ENCODE data around the gene SORL1-AS1.

The SORL1-AS1 gene

GRCh38 chr11:121474680-121475079, 21.9 kb upstream of the SORL1-AS1 start:
- DNase-seq (ENCODE audit: low read depth, low spot score) (no peak), FAIRE-seq (no peak)
- TF ChIP-seq CTCF (IDR thresholded peaks at IDR 0.05; ENCODE audit: extremely low read depth in 1 of 2, insufficient read depth in 1 of 2, low read depth in 1 of 2, low read length in 2 of 2) = no peak
- no peak for TF ChIP-seq MAX (IDR thresholded peaks at IDR 0.05; ENCODE audit: insufficient read depth, insufficient read length)
- no peak for TF ChIP-seq EZH2 (IDR thresholded peaks at IDR 0.05; ENCODE audit: borderline replicate concordance, low read depth, low read length, severe bottlenecking)
- TF ChIP-seq JUN (IDR thresholded peaks at IDR 0.05; ENCODE audit: borderline replicate concordance, insufficient read depth, insufficient read length, low read depth) = no peak
- TF ChIP-seq GATA2 (IDR thresholded peaks at IDR 0.05; ENCODE audit: insufficient read depth, insufficient read length, low read depth, low read length) = no peak
- no peak for TF ChIP-seq POLR2AphosphoS5 (IDR thresholded peaks at IDR 0.05; ENCODE audit: insufficient read depth, low read depth, low read length)
- TF ChIP-seq POLR2A (IDR thresholded peaks at IDR 0.05; ENCODE audit: low read depth, low read length) = no peak
- TF ChIP-seq MYC (IDR thresholded peaks at IDR 0.05; ENCODE audit: low read depth, low read length) = no peak
- no peak for TF ChIP-seq FOS (IDR thresholded peaks at IDR 0.05; ENCODE audit: borderline replicate concordance, insufficient read depth, low read length)
- Histone ChIP-seq H4K20me1 (replicated peaks; ENCODE audit: control insufficient read depth, extremely low read depth, insufficient read depth, low read length) (no peaks in the 10 kb centered on the region), H3K4me2 (ENCODE audit: insufficient read depth, low read length) (no peak overlapping the region), H3K36me3 (ENCODE audit: control insufficient read depth in 2 of 2, extremely low read depth in 1 of 2, insufficient read depth in 2 of 2, low read length in 2 of 2) (no peaks in the 10 kb centered on the region), H3K9ac (replicated peaks; ENCODE audit: extremely low read depth, insufficient read depth, low read length) (no peak overlapping the region), H3K4me1 (ENCODE audit: control insufficient read depth, extremely low read depth, insufficient read depth, low read length) (no peaks in the 10 kb centered on the region), H2AFZ (ENCODE audit: low read depth, low read length) (no peak overlapping the region), H3K4me3 (replicated peaks in 1 of 3; ENCODE audit: insufficient read depth in 1 of 3, low read depth in 1 of 3, low read length in 3 of 3) (no peak overlapping the region), H3K27ac (ENCODE audit: insufficient read depth, low read depth, low read length) (no peak overlapping the region), H3K79me2 (ENCODE audit: control insufficient read depth, insufficient read depth, low read length) (no peaks in the 10 kb centered on the region), H3K9me3 (replicated peaks; ENCODE audit: control insufficient read depth, insufficient read depth, low read length) (no peaks in the 10 kb centered on the region), H3K9me1 (replicated peaks; ENCODE audit: control insufficient read depth, extremely low read depth, insufficient read depth, low read length) (no peaks in the 10 kb centered on the region), H3K27me3 (ENCODE audit: control insufficient read depth in 2 of 2, insufficient read depth in 2 of 2, low read length in 2 of 2) (peaks cover 0 to 3% of the 10 kb centered on the region in 2 experiments)
- BruUV-seq (replicated peaks) = no TSS peak
- POLR2A ChIA-PET = no interaction called here
- dilution Hi-C loops (cut with MboI; ENCODE audit: extremely low pct_ligation_motif_present, low sequenced_read_pairs) = no loop called here
- intact Hi-C loops (cut with micrococcal nuclease) = no loop called here
- CTCF ChIA-PET = interaction anchor here (1.6 kb wide), 1 partner anchor 8 kb away, joined by 4 read pairs; no protein-coding TSS in a partner anchor
